HepG2 (cell line): Measurements from ENCODE around the gene LYZ. TPM values are rescaled to one million over a fixed set of nuclear protein-coding genes. Genes with fewer than 3 reads are reported as not detected.
A peak's percentile ranks its signal among the peaks of the same experiment; 100 is the strongest.

Experiments used
- ATF7-NPFF ChIP-seq: sonication (generic); formaldehyde crosslinking; IDR thresholded peaks from 2 replicates; pipeline ENCODE4 v1.8.1; 2023; ENCODE audit warnings: mild to moderate bottlenecking, low read depth, missing genetic modification reagents, moderate library complexity
- EED ChIP-seq: sonication (generic); formaldehyde crosslinking; IDR thresholded peaks from 2 replicates; pipeline ENCODE4 v1.5.0; 2020; ENCODE audit warnings: mild to moderate bottlenecking, missing genetic modification reagents
- MAFK ChIP-seq, 2 experiments: IDR thresholded peaks in 1 of 2; conservative IDR thresholded peaks in 1 of 2; 2 replicates each; pipeline ENCODE4 v1.6.1; 2011; ENCODE audit warnings: improper control_type of control experiment in 2 of 2, low read length in 2 of 2
- NFKBIZ ChIP-seq: IDR thresholded peaks from 2 replicates; pipeline ENCODE4 v1.6.1; 2018; ENCODE audit warnings: missing genetic modification reagents, missing compliant biosample characterization
- PRDM15 ChIP-seq: sonication (generic); formaldehyde crosslinking; IDR thresholded peaks from 2 replicates; pipeline ENCODE4 v1.4.0; 2020; ENCODE audit warnings: missing genetic modification reagents
- RCOR2 ChIP-seq: IDR thresholded peaks from 2 replicates; pipeline ENCODE4 v1.6.1; 2016; ENCODE audit warnings: missing biosample characterization, missing genetic modification reagents
- REPIN1 ChIP-seq: sonication (generic); formaldehyde crosslinking; IDR thresholded peaks from 2 replicates; pipeline ENCODE4 v1.8.0; 2022; ENCODE audit warnings: missing genetic modification reagents, low read depth, mild to moderate bottlenecking, borderline replicate concordance
- REST ChIP-seq, 2 experiments: IDR thresholded peaks; 2 replicates each; pipeline ENCODE4 v1.6.1; 2011 to 2012; ENCODE audit warnings: low read length in 2 of 2, borderline replicate concordance in 1 of 2, low read depth in 1 of 2, mild to moderate bottlenecking in 1 of 2, moderate library complexity in 1 of 2
- RFXAP ChIP-seq: sonication (generic); formaldehyde crosslinking; IDR thresholded peaks from 2 replicates; pipeline ENCODE4 v1.4.0; 2020; ENCODE audit warnings: missing genetic modification reagents, borderline replicate concordance
- SALL2 ChIP-seq: sonication (generic); formaldehyde crosslinking; IDR thresholded peaks from 2 replicates; pipeline ENCODE4 v1.8.1; 2023; ENCODE audit warnings: mild to moderate bottlenecking, missing genetic modification reagents, inconsistent platforms
- SETDB1 ChIP-seq: sonication (generic); formaldehyde crosslinking; IDR thresholded peaks from 2 replicates; pipeline ENCODE4 v1.5.1; 2020; ENCODE audit warnings: missing genetic modification reagents, mild to moderate bottlenecking, borderline replicate concordance
- SOX5 ChIP-seq: IDR thresholded peaks from 2 replicates; pipeline ENCODE4 v1.6.1; 2016; ENCODE audit warnings: borderline replicate concordance
- SPEN ChIP-seq: sonication (generic); formaldehyde crosslinking; IDR thresholded peaks from 2 replicates; pipeline ENCODE4 v1.5.1; 2020; ENCODE audit warnings: low read depth, mild to moderate bottlenecking, missing genetic modification reagents
- THAP8 ChIP-seq: sonication (generic); formaldehyde crosslinking; IDR thresholded peaks from 2 replicates; pipeline ENCODE4 v1.5.1; 2020; ENCODE audit warnings: missing genetic modification reagents, mild to moderate bottlenecking, borderline replicate concordance
- ZBTB25 ChIP-seq: IDR thresholded peaks from 2 replicates; pipeline ENCODE4 v1.6.1; 2018; ENCODE audit warnings: missing genetic modification reagents
- ZEB1 ChIP-seq: IDR thresholded peaks from 2 replicates; pipeline ENCODE4 v1.6.1; 2012; ENCODE audit warnings: mild to moderate bottlenecking, low read depth, inconsistent platforms; ENCODE audit not compliant: insufficient replicate concordance
- ZNF34 ChIP-seq: sonication (generic); formaldehyde crosslinking; IDR thresholded peaks from 2 replicates; pipeline ENCODE4 v1.4.0; 2020; ENCODE audit warnings: mild to moderate bottlenecking, missing genetic modification reagents, borderline replicate concordance
- ZNF576 ChIP-seq: sonication (generic); formaldehyde crosslinking; IDR thresholded peaks from 2 replicates; pipeline ENCODE4 v1.4.0; 2020; ENCODE audit warnings: mild to moderate bottlenecking, missing genetic modification reagents
- ZNF614 ChIP-seq: IDR thresholded peaks from 2 replicates; pipeline ENCODE4 v1.6.1; 2018; ENCODE audit warnings: missing biosample characterization, missing genetic modification reagents, inconsistent platforms, borderline replicate concordance
- polyA plus RNA-seq, 8 experiments: library from polyadenylated mRNA; depleted of rRNA in 3 of 8; stranded (reverse) in 7 of 8; unstranded in 1 of 8; fragments of >200 nt; fragmentation: Illumina TruSeq in 4 of 8; extraction: Trizol in 4 of 8; gene quantifications; 2 replicates each; pipeline versions ENCODE4 v1.2.1 to v1.2.3, GENCODE V29; 2011 to 2016; ENCODE audit warnings: low read depth in 4 of 8, missing spikeins in 1 of 8, mixed read lengths in 1 of 8; ENCODE audit not compliant: insufficient read depth in 1 of 8
- total RNA-seq, 5 experiments: library from RNA; depleted of rRNA; stranded (reverse); fragments of >200 nt; fragmentation: Illumina TruSeq; extraction: Trizol; gene quantifications; 2 replicates each; pipeline ENCODE4 v1.2.3, GENCODE V29; 2016; ENCODE audit warnings: low read depth in 1 of 5

LYZ gene
- total and polyA plus RNA-seq, 2 of the 13 experiments (the other 11 are each of a cell fraction or from before 2014, with no cell fraction given), result 1,788 to 2,054 TPM

- TF ChIP-seq PRDM15 (CRISPR knock-in tag) (no peak), RFXAP (no peak; the same call in 1 of the 2 replicates), SPEN (CRISPR knock-in tag) (peak; percentile 85), ATF7-NPFF (CRISPR knock-in tag) (peak; percentile 89), REPIN1 (peak; percentile 92), ZBTB25 (CRISPR knock-in tag) (peak; percentile 66), ZEB1 (no peak), SOX5 (CRISPR knock-in tag) (peak; percentile 24; the same call in 1 of the 2 replicates), THAP8 (CRISPR knock-in tag) (no peak), SETDB1 (no peak), MAFK (conservative IDR thresholded peaks at IDR 0.05 in 1 of 2, IDR thresholded peaks at IDR 0.05 in 1 of 2; ENCODE audit: low read length in 2 of 2) (no peak), EED (CRISPR knock-in tag) (no peak), NFKBIZ (CRISPR knock-in tag) (peak; percentile 30), ZNF576 (CRISPR knock-in tag) (no peak), ZNF614 (CRISPR knock-in tag) (peak; percentile 78), ZNF34 (CRISPR knock-in tag) (peak; percentile 66; the same call in 1 of the 2 replicates), RCOR2 (CRISPR knock-in tag) (no peak), REST (IDR thresholded peaks at IDR 0.05; ENCODE audit: borderline replicate concordance in 1 of 2, low read depth in 1 of 2, low read length in 2 of 2) (no peak; a peak in 1 of 4 replicates), SALL2 (peak; percentile 62; the same call in 1 of the 2 replicates)
These were observed 11.6 kb downstream of the LYZ start, which contains the start of gene YEATS4 (continued) for GRCh38 chr12:69359531-69360347.
